ENCODE measurements around the gene SP2. TPM values are rescaled to one million over a fixed set of nuclear protein-coding genes. Genes with fewer than 3 reads are reported as not detected.

Gene SP2
- polyA plus RNA-seq, 1 experiment = 5.9 TPM

DNA sequence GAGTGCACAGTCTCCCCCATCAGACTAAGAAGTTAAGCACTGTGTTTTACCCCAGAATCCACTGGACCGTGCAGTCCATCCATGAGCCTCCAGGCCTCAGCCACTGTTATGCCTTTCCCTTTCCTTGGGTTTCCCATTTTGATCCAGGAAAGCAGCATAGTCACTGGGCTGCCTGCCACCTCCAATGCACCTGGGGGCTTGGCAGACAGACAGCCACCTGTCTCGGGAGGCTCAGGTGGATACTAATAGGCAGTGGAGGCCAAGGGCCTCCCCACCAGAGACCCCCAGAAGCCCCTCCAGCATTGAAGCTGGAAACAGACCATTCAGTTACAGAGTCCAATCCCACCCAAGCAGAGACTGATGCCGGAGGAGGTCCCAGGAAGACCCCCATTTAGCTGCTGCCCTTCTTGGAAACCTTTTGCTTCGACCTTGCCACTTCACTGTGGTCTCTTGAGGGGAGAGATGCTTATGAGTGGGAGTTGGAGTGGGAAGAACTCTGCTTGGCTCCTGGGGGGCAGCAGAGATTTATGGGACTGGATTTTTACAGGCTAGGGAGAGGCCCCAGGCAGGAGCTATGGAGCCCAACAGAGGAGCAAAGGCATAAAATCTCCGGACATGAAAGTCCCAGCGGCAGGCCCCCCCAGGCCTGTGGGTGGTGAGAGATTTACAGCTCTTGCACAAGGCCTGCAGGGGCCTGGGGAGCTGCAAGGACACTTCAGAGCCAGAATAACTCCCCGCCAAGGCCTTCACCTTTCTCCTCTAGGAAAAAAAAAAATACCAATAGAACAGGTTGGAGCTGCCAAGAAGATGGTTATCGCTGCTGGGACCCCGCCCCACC is 12.2 kb upstream of the SP2 start:
- no peaks in the 10 kb centered on the region for H3K27me3 ChIP-seq (ENCODE audit: control insufficient read depth, insufficient read depth, low read length)
- DNase-seq (ENCODE audit: low read depth) = no peak
- CTCF ChIA-PET = interaction anchor here (1.0 to 17.5 kb wide), 6 partner anchors 9 to 66 kb away, joined by 3 to 875 read pairs (median 5); partner anchors contain the start of genes SCRN2 and SP6
- no peak overlapping the region for H3K4me3 ChIP-seq (ENCODE audit: low read depth, low read length)
- POLR2A ChIA-PET = no interaction called here
- H3K36me3 ChIP-seq (ENCODE audit: control insufficient read depth, insufficient read depth, low read length) = no peaks in the 10 kb centered on the region
- TF ChIP-seq, protein P1, sequence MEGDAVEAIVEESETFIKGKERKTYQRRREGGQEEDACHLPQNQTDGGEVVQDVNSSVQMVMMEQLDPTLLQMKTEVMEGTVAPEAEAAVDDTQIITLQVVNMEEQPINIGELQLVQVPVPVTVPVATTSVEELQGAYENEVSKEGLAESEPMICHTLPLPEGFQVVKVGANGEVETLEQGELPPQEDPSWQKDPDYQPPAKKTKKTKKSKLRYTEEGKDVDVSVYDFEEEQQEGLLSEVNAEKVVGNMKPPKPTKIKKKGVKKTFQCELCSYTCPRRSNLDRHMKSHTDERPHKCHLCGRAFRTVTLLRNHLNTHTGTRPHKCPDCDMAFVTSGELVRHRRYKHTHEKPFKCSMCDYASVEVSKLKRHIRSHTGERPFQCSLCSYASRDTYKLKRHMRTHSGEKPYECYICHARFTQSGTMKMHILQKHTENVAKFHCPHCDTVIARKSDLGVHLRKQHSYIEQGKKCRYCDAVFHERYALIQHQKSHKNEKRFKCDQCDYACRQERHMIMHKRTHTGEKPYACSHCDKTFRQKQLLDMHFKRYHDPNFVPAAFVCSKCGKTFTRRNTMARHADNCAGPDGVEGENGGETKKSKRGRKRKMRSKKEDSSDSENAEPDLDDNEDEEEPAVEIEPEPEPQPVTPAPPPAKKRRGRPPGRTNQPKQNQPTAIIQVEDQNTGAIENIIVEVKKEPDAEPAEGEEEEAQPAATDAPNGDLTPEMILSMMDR (IDR thresholded peaks at IDR 0.05; ENCODE audit: insufficient read depth, low read depth, low read length) = no peak

DNA sequence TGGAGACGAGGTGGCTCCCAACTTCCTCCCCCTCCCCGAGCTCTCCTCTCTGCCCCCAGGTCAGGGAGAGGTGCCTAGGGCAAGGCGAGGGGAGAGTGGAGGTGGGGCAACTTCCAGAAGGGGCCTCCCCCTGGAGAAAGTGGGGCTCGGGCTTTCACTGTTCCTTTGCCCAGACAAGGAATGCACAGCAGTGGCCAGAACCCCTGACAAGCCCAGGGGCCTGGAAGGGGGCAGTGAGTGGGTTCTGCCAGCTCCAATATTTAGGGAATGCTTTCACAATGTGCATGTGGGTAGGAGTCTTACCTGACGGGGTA is 11.7 kb upstream of the SP2 start:
- ChIA-PET CTCF (interaction anchor here (1.0 to 17.5 kb wide), 6 partner anchors 10 to 66 kb away, joined by 3 to 875 read pairs (median 5); partner anchors contain the start of genes SCRN2 and SP6), POLR2A (no interaction called here)
- H3K36me3 ChIP-seq (ENCODE audit: control insufficient read depth, insufficient read depth, low read length) = no peaks in the 10 kb centered on the region
- no peak overlapping the region for H3K4me3 ChIP-seq (ENCODE audit: low read depth, low read length)
- TF ChIP-seq, protein P1 (IDR thresholded peaks at IDR 0.05; ENCODE audit: insufficient read depth, low read depth, low read length) = no peak
- no peaks in the 10 kb centered on the region for H3K27me3 ChIP-seq (ENCODE audit: control insufficient read depth, insufficient read depth, low read length)
- DNase-seq (ENCODE audit: low read depth) = no peak

DNA sequence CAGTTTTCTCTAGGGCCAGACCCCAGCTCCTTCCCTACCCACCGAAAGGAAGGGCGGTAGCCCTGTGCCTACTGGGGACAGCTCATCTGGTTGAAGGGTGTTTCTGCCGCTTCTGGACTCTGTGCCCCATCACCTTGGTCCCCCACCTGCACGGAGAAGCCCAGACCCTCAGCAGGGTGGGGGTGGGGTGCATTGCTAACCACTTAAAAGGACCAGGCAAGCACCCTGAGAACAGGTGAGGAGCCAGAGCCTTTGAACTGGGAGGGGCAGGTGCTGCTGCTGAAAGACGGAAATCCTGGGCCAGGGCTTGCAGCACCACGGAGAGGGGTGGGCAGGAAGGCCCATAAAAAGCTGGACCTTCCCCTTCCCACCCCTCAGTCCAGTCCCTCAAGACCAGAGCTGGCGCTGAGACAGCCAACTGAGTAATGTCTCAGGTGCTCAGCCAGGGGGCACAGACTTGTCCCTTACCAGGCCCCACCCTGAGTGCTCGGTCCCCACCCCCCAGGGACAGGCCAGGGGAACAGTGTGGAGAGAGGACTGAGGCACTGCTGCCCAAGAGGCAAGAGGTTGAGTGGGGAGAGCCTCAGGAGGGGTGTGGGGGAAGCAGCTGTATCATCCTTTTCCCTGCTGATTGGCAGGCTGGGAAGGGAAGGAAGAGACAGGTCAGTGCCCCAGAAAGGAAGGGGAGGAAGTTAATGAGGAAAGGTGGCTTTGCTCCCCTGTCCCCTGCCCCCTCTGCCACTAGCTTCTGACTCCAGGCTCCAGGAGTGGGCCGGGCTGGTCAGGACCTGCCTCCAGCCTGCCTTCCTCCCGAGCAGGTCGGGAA is 10.9 kb upstream of the SP2 start:
- CTCF ChIA-PET = interaction anchor here (1.0 to 17.5 kb wide), 5 partner anchors 11 to 65 kb away, joined by 3 to 875 read pairs (median 6); partner anchors contain the start of genes SCRN2 and SP6
- TF ChIP-seq, protein P1 (IDR thresholded peaks at IDR 0.05; ENCODE audit: insufficient read depth, low read depth, low read length) = no peak
- no peaks in the 10 kb centered on the region for H3K27me3 ChIP-seq (ENCODE audit: control insufficient read depth, insufficient read depth, low read length)
- no peak overlapping the region for H3K4me3 ChIP-seq (ENCODE audit: low read depth, low read length)
- H3K36me3 ChIP-seq (ENCODE audit: control insufficient read depth, insufficient read depth, low read length) = no peaks in the 10 kb centered on the region
- POLR2A ChIA-PET = no interaction called here
- DNase-seq (ENCODE audit: low read depth) = no peak

DNA sequence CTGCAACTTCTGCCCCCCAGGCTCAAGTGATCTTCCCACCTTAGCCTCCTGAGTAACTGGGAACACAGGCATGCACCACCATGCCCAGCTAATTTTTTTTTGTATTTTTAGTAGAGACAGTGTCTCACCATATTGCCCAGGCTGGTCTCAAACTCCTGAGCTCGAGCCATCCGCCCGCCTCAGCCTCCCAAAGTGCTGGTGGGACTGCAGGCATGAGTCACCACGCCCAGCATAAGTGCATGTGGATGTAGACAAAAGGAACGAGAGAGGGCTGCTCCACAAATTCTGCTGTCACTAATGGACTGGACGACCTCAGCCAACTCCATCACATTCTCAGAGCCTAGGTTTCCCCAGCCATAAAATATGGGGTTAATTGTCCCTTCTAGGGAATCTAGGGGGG is 7.7 kb upstream of the SP2 start:
- no peak for DNase-seq (ENCODE audit: low read depth)
- Histone ChIP-seq H3K4me3 (ENCODE audit: low read depth, low read length) (no peak overlapping the region), H3K27me3 (ENCODE audit: control insufficient read depth, insufficient read depth, low read length) (no peaks in the 10 kb centered on the region), H3K36me3 (ENCODE audit: control insufficient read depth, insufficient read depth, low read length) (no peaks in the 10 kb centered on the region)
- CTCF ChIA-PET = interaction anchor here (0.7 to 17.5 kb wide), 8 partner anchors 9 to 731 kb away, joined by 3 to 875 read pairs (median 10); partner anchors contain the start of genes CDK5RAP3, SCRN2 and SP6
- TF ChIP-seq, protein P1 (IDR thresholded peaks at IDR 0.05; ENCODE audit: insufficient read depth, low read depth, low read length) = no peak
- POLR2A ChIA-PET = no interaction called here

Measured in BJ (cell line).